Left cardiac atrium (tissue), 4 donors: ENCODE data around the gene FGFR3. TPM values are rescaled to one million over a fixed set of nuclear protein-coding genes. Genes with fewer than 3 reads are reported as not detected.

Experiments
- ATAC-seq, 2 donors: fragments of 200-7000 bp; cut with Tn5 transposase; one replicate each; pipeline ENCODE4 v1.9.1; 2020; ENCODE audit warnings: mild to moderate bottlenecking in 2 of 2, moderate library complexity in 2 of 2
- DNase-seq: peaks from one replicate; pipeline ENCODE4 v3.0.0-alpha.2; 2020
- intact Hi-C, 2 donors: fragments of 100-400 bp; cut with DNase I; formaldehyde crosslinking; loops; one replicate each; pipeline versions ENCODE4 v1.14.1 to v1.15.1; 2022 to 2023
- long read RNA-seq: library from polyadenylated mRNA; unstranded; transcript quantifications from one replicate; pipeline ENCODE4 v2.0.0, GENCODE V29; 2021
- total RNA-seq, 2 donors: library from RNA; stranded (reverse); fragmentation: NEBNext Ultra II Directional; extraction: Animal tissue kit (Norgen Biotek cat#: 25700); gene quantifications; one replicate each; pipeline ENCODE4 v1.2.1, GENCODE V29; 2021
- donor health status: DM: no; HTN: yes; CAD: no.
- donor health status: DM: no; HTN: yes; CAD: no; lungs with severe emphysema.
- donor health status: DM: yes; HTN: yes; CAD: no.
- donor health status: Dilated cardiomyopathy.

FGFR3 gene
- 1 to 10 TPM; 1.6 to 5.4 TPM for total RNA-seq
- long read RNA-seq, result 0 reads

DNA sequence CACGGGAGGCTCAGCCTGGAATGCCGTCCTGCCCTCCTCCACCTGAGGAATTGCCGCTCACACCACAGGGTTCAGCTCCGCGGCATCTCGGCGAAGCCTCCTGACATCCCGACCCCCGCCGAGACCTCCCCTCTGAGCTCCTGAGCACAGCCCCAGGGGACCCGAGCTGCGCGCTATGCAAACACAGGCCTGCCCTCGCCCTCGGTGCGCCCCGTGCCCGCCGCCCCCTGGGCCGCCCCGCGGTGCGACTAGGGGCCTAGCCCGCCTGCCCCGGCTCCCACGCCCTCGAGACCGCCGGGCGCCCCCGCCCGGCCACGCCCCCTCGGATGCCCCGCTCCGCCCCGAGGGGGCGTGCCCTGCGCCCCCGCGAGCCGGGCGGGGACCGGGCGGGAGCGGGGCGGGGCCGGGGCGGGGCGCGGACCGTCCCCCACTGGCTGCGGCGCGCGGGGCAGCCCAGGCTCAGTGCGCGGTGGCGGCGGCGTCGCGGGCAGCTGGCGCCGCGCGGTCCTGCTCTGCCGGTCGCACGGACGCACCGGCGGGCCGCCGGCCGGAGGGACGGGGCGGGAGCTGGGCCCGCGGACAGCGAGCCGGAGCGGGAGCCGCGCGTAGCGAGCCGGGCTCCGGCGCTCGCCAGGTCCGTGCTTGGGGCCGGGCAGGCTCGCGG lies at the start of gene FGFR3:
Gene FGFR3, plus strand, starts transcription at position 462 of the 664 bp plus-strand sequence. CDS start 642 bp downstream, outside the sequence.
- intact Hi-C loops, result no loop called here

DNA sequence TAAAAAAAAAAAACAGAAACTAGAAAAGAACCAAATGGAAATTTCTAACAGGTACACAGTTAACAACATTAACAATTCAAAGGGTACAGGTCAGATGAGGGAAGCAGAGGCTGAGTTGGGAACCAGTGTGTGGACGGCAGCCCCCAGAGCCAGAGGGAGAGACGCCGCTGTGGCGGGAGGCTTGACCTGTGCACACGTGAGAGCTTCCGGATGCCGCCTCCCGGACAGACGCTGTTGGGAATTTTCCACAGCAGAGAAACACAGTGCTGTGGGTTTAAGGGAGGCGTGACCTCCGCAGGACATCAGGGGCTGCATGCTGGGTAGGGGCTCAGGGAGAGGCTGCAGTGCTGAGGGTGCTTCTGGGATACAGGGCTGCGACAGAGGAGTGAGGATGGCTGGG lies 49.5 kb upstream of the FGFR3 start:
- ATAC-seq (no peak), DNase-seq (no peak)
- intact Hi-C loops, result no loop called here

More for the DNA sequence above, at the start of gene FGFR3:
- DNase-seq (peak; percentile 54), ATAC-seq (peak; percentile 76 to 83)

DNA sequence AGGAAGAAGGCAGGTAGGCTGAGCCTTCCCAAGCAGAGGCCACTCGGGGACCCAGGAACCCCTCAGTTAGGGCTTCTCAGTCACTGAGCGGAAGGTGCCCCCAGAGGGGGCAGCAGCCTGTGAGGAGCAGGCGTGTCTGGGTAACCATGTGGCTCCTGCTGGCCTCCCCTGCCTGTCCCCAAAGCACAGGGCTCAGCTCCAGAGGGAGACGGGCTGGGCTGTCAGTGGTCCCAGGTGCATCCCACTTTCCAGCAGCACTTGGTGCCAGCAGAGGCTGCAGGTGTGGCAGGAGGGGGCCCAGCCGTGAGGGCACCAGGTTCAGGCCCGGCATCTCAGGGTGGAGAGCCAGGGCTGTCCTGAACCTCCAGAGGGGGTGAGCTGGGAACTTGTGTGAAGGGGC lies 49.1 kb upstream of the FGFR3 start:
- no peak for DNase-seq
- ATAC-seq, result no peak
- intact Hi-C loops, result no loop called here

DNA sequence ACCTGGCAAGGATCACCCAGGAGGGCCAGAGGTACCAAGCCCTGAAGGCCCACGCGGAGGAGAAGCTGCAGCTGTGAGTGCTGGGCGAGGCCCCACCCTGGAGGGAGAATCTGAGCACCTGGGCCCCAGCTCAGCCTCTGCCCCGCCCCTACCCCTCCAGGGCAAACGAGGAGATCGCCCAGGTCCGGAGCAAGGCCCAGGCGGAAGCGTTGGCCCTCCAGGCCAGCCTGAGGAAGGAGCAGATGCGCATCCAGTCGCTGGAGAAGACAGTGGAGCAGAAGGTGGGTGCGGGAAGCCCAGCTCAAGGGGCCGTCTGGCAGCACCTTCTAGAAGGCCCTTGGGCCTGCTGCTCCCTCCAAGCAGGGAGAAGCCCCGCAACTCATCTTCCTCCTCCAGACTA lies 48.5 kb upstream of the FGFR3 start:
- intact Hi-C loops, result no loop called here
- DNase-seq (no peak), ATAC-seq (no peak)

DNA sequence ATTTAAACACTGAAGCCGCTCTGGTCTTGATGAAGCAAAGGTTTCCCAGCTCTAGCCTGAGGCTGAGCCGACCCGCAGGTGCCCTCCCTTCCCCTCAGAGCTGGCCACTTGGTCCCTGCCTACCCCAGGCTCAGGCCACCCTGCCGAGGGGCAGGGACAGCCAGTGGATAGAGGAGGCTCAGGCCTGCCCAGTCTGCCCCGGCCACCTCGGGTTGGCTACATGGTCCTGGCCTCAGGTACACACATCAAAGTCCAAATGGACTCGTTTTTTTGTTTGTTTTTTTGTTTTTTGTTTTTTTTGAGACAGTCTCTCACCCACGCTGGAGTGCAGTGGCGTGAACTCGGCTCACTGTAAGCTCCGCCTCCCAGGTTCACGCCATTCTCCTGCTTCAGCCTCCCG lies 47.9 kb upstream of the FGFR3 start:
- intact Hi-C loops, result loop anchor here in 1 of 2 donors (5.0 kb wide), 2 partner anchors 62 to 152 kb away; no protein-coding TSS in a partner anchor
- no peak for DNase-seq
- ATAC-seq, result no peak

DNA sequence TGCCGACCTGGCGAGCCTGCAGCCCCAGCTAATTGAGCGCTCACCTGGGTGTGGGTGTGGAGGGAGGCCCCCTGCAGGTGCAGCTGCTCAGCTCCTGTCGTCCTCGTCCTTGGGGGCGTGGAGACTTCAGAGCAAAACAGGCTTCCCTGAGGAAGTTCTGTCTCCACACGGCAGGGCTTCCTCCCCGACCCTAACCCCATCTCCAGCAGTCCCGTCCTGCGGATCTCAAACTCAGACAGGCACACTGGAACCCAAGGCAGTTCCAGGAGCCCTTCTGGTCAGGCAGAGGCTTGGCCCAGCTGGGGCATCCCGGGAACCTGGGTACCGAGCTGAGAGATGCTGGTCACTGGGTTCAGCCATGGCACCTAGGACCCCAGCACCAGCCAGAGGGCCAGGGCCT lies 47.4 kb upstream of the FGFR3 start:
- intact Hi-C loops, result loop anchor here (2.0 to 5.0 kb wide), 3 partner anchors 62 to 152 kb away; no protein-coding TSS in a partner anchor
- no peak for ATAC-seq
- no peak for DNase-seq

DNA sequence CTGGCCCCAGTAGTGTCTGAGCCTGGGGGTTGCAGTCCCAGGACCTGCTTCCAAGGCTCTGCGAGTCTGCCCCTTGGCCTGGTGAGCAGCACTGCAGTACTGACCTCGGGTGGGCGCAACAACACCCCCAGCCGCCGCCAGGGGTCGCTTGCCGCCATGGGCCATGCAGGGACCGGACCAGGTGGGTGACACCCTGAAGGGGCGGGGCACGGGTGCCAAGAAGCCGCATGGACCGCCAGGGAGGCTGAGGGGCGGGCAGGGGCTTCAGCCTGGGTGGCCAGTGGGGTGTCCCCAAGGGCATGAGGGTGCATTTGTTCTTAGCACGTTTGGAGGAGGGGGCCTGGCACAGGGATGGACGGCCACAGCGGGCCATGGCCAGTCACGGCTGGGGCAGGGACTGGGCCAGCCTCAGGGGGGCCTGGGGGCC lies 46.8 kb upstream of the FGFR3 start:
- ATAC-seq (peak; percentile 70 to 76), DNase-seq (peak; percentile 81)
- intact Hi-C loops, result loop anchor here (2.0 to 5.0 kb wide), 3 partner anchors 61 to 151 kb away; no protein-coding TSS in a partner anchor

DNA sequence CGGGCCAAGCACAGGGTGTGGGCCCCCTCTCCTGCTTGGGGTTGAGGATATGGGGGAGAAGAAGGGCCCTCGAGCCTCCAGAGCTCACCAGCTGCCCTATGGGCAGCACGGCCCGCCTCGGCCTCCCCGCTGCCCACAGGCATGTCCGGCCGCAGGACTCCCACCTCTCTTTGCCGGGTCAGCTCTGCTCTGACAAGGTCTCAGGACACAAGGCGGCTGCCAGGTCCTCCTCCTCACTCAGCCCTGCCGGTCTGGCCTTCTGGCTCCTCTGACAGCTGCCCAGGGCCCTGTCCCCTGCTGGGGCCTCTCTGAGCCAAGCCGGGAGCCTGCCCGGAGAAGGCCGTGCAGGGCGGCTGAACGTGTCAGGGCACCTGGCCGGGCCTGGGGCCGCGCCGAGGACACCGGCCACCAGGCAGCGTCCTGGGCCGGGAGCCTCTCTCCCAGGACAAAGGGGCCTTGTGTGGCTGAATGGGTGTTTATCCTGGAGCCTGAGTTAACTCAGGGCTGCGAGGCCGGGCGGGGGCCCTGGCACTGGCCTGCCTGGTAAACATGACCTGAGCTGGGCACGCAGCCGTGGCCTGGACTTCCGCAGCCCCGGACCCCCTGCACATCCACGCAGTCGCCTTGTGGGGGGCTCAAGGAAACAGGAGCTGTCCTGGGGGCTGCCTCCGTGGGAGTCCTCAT lies 46.0 kb upstream of the FGFR3 start:
- intact Hi-C loops, result loop anchor here (2.0 to 5.0 kb wide), 3 partner anchors 60 to 150 kb away; no protein-coding TSS in a partner anchor
- no peak for DNase-seq
- ATAC-seq, result no peak

DNA sequence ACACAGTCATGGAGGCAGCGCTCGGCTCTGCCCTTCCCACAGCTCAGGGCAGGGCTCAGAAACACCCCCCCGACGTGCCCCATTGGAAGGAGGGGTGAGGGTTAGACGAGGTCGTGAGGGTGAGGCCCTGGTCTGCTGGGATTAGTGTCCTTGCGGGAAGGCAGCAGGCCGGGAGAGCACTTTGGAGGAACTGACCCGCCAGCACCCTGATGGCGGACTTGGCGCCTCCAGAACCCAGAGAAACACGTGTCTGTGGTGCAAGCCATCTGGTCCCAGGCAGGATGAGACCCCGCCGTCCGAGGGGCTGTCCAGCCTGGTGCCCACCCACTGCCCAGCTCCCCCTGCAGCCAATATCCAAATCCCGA lies 45.5 kb upstream of the FGFR3 start:
- ATAC-seq (no peak), DNase-seq (no peak)
- intact Hi-C loops, result loop anchor here (2.0 to 5.0 kb wide), 3 partner anchors 60 to 150 kb away; no protein-coding TSS in a partner anchor

DNA sequence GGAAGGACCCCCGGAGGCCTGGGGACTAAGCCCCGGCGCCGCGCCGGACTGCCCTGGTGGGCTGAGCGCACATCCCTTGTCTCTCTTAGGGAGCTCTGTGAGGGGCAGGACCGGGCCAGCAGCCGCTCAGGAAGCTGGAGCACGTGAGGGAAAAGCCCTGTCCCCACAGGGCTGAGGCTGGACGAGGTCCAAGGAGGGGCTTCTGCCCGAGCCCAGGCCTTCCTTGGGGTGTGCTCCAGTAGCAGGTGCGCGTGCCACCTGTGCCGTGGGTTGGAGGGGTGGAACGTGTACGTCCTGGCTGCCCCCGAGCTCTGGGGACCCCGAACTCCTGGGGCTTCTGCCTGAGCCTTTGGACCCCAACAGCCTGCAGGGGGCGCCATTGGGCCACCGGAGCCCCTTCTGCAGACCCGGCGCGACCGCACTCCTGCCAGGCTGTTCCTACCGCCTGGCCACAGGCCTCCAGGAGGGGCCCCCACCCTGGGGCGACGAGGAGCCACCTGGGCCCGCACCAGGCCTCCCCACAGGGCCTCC lies 44.6 kb upstream of the FGFR3 start:
- ATAC-seq (peak in 1 of 2 donors; percentile 16), DNase-seq (peak; percentile 82)
- intact Hi-C loops, result loop anchor here (1.0 to 5.0 kb wide), 3 partner anchors 59 to 151 kb away; no protein-coding TSS in a partner anchor

DNA sequence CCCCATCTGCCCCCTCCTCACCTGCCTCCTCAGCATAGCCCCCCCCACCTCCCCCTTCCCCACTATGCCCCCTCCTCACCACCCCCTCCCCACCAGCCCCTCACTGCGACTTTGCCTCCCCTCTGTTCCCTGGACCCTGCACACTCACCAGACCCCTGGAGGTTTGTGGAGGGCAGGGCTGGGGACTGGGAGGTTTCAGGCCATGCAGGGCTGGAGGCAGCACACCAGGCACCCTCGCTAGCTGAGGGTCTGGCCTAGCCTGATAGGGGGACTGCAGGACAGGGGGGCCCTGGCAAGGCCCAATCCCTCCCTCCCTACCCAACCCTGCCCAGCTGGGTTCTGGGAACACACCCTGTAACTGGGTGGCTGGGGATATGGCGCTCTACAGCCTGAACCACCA lies 43.7 kb upstream of the FGFR3 start:
- no peak for DNase-seq
- ATAC-seq, result no peak
- intact Hi-C loops, result loop anchor here in 1 of 2 donors (5.0 kb wide), 2 partner anchors 58 to 148 kb away; no protein-coding TSS in a partner anchor

DNA sequence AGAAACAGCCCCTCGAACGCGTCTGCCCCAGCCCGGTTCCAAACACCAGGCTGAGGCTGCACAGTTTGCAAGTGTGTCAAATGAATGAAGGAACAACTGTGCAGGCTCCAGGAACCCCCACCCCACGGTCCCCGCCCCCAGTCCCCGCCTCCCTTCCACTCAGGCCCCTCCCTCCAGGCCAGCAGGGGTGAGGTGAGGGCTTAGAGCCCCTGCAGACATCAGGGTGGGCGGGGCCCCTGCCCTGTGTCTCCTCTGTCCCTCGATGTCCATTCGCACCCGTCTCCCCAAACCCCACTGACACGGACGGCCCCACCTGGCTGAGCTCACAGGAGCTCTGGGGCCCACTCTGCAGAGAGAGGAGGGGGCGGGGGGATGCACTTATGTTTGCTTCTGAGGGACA lies 43.3 kb upstream of the FGFR3 start:
- intact Hi-C loops, result loop anchor here in 1 of 2 donors (5.0 kb wide), 2 partner anchors 57 to 147 kb away; no protein-coding TSS in a partner anchor
- DNase-seq, result no peak
- no peak for ATAC-seq

DNA sequence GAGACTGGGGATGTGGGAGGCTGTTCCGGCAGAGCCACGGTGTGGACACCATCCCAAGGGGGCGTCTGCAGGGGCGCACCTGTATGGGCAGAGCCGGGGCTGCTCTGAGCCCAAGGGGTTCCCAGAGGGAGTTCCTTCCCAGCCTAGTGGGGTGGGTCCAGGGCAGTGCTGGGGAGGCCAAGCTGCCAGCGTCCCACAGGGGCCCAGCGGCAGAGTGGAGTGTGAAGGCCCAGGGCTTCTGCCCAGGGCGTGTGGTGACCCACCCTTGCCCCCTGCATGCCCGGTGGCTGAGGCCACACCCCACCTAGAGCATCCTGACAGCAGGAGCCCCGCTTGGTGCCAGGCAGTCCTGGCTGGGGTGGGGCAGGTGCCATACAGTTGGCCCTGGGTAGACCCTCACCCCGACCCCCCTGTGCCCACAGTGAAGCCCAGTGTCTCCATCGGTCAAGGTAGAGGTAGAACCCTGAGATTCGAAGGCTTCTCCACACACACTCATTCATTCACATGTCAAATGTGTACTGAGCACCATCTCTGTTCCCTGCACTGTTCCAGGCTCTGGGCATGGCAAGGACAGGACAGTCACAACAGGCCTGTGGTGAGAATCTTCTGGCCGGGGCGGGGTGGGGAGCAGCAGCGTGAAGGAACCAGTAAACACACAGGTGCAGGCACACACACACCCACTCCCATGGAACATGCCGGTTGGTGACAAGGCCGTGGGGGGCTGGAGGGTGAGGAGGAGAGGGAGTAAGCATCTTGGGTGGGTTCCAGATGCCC lies 42.5 kb upstream of the FGFR3 start:
- no peak for ATAC-seq
- intact Hi-C loops, result no loop called here
- no peak for DNase-seq

DNA sequence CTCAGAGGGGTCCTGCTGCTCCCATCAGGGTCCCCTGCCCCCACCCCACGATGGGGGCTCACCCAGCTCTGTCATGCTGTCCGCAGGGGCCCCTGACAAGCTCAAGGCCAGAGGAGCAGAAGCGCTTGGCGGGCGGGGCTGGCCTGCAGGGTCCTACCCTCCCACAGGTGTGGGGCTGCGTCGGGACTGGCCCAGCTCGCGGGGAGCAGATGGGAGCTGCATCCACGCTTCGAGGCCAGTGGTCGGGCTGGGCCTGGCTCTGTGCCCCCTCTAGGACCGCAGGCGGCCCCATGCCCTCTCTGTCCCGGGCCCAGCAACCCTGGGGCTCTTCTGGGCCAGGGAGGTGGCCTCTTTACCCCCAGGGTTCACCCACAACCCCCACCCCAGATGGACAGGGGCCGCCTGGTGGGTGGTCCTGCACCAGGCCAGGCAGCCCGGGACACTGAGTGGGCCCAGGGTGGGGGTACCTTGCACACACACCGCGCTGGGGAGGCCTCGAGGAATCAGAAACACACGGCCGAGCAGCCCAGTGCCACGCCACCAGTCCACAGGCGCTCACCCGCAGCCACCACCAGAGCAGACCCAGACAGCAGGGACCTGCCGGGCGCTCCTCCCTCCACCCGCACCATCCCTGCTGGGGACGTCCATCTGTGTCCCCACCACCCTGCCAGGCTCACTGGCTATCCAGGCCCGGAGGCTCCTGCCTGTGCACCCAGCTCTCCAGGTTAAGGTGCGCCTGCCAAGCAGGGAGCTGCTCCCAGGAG lies 41.8 kb upstream of the FGFR3 start:
- intact Hi-C loops, result no loop called here
- no peak for DNase-seq
- no peak for ATAC-seq

DNA sequence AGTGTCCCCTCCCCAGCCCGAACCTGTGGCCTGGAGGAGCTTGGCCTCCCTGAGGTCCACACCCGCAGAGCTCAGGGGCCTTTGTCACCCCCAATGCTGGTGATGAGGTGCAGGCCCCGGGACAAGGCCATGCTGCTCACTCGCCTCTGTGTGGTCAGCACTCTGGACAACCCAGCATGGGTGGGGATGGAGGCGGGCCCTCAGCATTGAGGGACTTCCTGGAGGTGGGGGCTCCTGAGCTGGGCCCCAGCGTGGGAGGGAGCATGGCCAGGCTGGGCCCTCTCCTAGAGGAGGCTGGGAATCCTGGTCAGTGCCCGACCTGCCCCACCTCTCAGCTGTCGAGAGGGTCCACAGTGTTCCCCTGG lies 41.2 kb upstream of the FGFR3 start:
- peak in 1 of 2 donors; percentile 7 for ATAC-seq
- intact Hi-C loops, result no loop called here

DNA sequence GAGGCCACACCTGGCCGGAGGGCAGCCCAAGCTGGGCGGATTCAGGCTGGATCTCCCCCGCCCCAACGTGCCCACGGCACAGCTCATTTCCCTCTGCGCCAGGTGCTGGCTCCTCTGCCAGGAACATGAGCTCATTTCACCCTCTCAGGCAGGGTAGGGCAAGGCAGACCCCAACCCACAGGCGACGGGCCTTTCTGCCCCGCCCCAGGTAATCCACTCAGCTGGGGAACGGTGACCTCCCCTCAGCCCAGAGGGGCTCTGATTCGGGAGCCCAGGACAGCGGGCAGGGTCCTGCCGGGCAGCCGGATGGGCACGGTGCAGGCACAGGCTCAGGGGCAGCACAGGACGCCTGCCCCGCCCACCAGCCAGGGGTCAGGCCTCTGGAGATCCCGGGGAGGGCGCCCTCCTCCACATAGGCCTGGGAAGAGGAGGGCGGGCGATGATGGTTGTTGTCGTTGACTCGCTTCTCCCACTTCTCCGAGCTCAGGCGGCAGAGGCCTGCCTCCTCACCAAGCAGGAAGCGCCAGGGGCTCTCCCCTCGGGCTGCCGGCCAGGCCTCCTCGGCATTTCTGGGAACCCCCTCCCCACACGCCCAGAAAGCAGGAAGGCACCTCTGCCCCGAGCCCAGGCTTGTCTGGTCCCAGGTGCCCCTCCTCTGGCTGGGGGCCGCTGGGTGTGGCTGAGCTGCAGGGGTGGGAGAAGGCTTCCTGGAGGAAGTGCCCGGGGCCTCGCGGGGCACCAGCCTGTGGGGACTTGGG lies 40.6 kb upstream of the FGFR3 start:
- DNase-seq, result peak; percentile 51

More for the DNA sequence above, 41.2 kb upstream of the FGFR3 start:
- no peak for DNase-seq

DNA sequence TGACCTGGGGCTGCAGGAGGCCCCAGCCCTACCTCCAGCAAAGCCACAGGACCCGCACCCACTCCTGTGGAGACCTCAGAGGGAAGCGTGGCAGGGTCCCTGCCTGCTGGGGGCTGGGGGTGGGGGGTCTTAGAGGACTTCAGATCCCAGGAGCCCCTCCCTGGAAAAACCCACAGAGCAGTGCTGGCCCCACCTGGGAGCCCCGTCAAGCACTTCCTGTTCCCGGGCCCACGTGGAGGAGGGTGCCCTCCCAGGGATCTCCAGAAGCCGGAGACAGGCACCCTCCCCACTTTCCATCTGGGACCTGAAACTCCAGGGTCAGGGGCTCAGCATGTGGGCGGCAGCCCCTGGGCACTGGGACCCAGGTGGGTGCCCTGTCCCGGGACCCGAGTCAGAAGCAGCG lies 39.8 kb upstream of the FGFR3 start:
- ATAC-seq, result no peak
- intact Hi-C loops, result no loop called here

More for the DNA sequence above, 40.6 kb upstream of the FGFR3 start:
- ATAC-seq, result peak in 1 of 2 donors; percentile 45
- intact Hi-C loops, result no loop called here

More for the DNA sequence above, 39.8 kb upstream of the FGFR3 start:
- DNase-seq, result no peak
